ENCODE results near the gene RPRD1B.

Gene RPRD1B

DNA sequence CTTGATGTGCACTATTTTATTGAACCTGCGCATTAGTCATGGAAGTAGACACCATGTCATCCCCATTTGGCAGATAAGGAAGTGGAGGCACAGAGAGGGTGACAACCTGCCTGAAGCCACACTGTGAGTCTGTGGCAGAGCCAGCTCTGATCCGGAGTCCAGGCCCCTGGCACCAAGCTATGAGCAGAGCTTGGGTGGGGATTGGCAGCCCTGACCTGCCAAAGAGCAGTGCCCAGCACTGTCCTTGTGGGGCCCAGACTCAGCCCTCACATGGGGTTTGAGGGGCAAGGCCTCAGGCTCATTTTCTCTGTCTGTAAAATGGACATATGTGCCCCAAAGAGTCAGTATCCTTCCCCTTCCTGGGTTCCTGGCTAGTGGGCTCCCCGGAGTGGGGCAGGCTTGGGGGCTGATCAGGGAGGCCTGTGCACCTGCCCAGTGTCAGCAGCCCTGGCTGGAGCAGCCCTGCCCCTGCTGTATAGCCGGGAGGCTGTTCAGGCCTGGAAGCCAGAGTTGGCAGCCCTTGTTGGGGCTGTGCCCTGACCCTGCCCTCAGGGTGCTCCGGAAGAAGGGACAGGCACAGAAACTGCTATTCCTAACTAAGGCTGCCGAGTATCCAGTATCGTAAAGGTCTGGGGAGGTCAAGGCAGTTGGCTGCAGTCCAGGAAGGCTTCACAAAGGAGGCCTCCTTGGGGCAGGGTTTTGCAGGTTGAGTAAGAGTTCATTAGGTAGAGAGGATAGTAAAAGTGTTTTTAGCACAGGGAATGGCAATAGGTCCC lies 92.8 kb downstream of the RPRD1B start:
- DNase-seq: no peak

DNA sequence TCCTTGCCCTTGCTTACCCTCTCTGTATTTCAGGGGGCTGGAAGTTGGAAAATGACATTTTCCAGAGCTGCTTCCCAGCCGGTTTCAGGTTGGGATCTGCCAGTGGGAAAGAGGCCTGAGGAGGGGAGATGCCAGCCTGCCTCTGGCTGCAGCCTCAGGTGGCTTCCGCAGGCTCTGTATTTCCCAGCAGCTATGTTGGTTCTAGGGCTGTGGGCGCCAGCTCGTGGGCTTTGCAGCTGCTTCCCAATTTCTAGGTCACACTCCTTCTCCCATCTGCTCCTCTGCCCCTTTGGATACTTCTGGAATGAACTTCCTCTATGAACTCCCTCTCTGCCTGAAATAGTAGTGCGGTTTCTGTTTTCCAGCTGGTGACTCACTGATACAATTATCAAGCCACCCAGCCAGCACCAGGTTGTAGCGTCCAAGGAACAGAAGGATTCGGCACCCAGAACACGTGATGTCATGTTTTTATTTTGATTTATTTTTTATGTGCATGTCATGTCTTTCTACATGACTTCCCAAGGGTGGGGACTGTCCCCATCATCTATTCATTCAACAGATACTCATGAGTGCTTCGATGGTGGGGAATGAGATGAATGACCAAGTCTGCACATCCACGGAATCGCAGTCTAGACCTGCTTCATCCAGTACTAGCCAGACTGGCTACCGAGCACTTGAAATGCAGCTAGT lies 93.5 kb downstream of the RPRD1B start:
- DNase-seq: peak; percentile 25

DNA sequence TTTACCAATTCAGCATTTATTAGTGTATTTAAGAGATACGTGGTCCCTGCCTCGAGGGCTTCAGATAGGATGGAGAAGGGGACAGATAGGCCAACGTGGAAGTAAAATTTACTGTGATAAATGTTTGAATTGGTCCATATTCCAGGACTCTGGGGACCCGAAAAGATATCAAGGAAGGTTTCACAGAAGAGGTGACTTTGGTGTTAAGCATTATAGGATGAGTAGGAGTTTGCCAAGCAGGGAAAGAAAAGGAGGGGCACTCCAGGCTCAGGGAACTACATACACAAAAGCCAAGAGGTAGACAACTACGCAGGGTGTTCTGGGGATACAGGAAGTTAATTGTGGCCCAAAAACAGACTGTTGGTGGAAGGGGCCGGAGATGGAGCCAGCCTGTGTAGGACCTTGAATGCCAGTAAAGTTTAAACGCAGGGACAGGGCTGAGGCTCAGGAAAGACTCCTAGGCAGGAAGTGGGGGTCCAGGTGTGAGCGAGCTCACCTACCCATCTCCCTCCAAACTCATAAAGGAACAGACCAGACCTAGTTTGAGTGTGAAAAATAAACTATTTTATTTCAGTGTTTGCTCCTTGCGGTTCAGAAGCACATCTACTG lies 94.5 kb downstream of the RPRD1B start:
- no peak for DNase-seq

DNA sequence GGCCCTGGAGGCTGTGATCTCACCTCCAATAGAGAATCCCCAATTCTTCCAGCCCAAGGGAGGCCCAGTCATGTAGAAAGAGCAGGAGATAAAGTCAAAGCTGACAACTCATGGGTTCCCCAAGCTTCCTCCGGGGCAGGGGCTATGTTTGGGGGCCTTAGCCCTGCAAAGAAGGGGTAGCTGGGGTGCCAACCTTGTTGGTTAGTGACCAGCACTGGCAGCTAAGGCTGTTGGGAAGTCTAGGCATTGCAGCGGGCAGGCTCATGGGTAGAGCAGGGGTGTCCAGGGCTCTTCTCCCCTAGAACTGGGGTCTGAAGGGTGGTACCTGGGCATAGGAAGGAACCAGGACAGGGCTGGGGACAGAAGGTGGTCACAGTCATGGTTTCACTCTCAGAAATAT lies 95.1 kb downstream of the RPRD1B start:
- DNase-seq: no peak

DNA sequence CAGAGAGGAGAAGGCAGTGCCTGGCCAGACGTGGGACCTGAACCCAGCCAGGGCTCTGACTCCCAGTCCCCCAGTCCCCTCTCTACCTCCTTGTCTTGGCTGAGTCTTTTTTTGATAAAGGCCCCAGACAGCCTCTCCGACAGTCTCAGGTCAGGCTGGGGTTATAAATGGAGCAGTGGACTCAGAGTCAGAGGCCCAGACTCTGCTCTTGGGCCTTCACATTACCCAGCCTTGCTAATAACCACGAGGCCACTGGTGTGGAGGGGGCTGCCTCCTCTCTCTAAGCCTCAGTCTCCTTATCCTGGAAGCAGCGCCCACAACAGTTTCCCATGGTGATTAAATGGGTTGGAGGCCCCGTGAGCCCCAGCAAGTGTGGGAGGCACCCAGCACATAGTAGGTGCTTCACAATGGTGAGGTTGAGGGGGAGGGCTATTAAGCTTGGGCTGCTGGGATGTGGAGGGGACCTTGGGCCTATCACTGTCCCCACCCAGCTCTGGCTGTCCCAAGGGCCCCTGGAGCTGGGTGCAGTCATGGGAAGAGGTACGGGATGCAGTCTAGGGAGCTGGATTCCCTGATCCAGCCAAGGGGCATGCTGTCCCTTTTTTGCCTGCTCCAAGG lies 95.8 kb downstream of the RPRD1B start:
- no peak for DNase-seq

DNA sequence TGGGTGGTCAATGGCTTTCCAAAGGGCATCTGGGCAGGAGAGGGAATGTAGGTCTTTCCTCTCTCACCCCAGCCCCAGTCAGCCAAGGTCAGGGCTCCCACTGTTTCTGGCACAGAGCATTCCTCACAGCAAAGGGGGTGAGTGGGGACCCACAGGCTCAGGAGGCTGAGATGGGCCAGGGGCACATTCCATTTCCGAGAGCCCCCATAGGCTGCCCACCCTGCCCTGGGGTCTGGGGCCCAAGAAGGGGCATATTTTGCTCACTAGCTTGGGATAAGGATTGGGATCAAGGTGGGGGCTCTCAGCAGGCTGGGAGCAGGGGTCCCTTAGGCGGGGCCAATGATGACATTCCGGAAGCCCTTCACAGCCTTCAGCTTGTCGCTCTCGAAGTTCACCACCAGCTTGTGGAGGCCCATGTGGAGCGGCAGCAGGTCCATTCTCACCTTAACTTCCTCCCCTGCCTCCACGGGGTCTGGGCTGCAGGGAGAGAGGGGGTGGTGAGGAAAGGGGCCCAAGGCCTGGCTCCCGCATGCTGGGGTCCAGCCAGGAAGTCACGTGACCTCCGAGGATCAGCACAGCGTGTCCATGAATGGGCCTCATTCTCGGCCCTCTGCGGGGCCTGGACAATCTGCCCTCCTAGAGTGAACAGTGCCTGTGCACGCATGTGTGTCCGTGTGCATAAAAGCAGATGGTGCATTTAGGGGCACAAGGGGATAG lies 96.5 kb downstream of the RPRD1B start:
- no peak for DNase-seq

DNA sequence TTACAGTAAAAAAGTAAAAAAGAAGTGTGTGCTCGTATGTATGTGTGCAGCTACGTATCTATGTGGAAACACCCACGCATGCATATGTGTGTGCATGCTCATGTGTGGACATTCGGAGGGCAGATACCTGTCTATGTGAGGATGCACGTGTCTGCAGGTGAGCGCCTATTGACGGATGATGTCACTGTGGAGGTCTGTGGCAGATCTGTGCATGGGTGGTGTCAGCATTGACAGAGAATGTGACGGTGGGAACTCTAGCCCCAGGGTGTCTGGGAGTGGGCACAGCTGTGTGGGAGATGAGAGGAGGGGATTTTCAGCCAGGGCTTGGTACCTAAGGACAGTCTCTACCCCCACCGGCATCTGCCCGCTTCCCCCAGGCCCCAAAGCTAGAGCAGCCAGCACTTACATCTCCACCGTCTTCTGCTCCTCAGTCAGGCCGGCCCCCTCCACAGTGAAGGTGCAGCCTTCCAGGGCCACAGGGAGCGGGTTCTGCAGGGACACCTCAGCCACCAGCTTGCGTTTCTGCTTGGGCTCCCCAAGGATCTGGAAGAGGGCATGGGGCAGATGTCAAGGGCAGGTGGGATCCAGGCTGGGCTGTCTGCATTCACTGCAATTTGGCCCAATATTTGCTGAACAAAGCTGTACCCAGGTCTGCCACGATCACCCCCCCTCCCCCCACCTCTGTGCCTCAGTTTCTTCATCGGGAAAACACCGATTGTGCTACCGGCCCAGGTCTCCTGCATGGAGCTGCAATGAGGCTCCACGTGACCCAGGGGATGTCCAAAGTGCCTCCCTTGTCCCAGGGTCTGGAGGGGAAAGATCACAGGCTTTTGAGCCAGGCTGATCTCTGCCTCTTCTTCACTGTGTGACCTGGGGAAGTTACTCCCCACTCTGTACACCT lies 97.4 kb downstream of the RPRD1B start:
- no peak for DNase-seq

DNA sequence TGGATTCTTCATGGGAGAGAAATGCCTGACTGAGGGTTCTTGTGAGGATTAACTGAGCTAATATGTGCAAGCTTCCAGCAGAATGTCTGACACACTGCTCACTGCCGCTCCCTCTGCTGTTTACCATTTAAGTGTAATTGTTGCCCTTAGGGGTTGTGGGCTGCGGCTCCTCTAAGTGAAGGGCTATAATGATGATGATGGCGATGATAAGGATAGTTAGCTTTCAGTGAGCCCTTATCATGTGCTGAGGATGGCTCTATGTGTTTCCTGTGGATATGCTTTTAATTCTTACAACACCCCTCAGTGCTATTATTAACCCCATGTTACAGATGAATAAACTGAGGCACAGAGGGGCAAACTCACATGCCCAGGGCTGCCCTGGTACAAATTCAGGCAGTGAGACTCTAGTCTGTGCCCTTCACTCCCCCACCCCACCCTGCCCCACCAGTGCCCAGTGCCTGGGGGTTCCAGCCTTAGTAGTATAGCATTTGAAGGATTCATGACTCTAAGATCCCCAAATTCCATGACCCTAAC lies 98.1 kb downstream of the RPRD1B start:
- no peak for DNase-seq

DNA sequence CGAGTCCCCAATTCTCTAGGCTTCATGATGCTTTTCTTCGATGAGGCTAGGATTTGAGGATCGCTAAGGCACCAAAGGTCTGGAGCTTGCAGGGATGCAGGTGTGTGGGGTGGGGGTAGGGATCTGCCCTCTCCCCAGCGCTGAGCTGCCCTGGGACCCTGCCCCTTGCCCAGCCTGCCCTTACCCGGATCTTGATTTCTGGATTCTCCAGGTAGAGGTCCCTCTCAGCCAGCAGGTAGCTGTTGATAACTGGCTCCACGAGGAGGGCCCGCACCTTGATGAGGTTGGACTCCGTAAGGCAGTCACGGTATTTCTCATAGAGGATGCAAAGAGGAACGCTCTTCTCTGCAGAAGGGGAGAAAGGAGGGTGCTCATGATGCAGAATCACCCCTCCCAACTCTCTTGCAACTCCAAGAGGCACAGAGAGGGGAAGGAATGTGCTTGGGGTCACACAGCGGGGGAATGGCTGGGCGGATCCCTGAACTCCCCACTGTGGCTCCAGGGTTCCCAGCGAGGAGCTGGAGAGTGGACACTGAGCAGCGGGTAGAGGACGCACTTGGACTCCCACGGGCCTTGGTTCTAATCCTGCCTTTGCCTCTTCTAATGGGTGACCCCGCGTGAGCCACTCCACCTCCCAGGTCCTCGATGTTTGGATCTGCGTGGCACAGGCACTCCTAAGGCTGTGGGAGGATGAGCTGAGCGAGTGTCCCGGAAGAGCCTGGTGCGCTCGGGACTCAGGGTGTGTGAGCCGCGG lies 98.8 kb downstream of the RPRD1B start:
- no peak for DNase-seq

DNA sequence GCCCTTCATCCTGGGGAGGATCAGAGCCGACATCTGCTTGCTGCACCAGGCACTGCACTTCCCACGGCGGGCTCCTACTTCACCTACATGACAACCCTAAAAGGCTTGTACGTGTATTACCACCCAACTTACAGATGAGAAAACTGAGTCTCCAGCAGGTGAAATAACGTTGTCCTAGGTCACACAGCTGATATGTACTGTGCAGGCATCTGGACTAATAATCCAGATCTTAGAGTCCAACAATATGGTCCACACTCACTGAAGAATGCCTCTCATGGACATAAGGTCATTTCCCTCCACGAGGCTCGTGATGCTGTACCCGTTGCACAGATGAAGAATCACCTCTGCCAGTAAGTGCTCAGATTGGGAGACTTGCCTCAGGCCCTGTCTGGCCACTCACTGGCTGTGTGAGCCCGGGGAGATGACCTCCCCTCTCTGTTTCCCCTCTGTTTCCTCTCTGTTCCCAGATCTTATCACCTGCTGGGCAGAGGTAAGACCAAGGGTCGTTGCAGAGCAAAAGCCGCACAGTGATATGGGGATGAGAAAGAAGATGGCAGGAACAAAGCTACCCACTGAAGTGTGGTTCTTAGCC lies 99.5 kb downstream of the RPRD1B start:
- DNase-seq: no peak

DNA sequence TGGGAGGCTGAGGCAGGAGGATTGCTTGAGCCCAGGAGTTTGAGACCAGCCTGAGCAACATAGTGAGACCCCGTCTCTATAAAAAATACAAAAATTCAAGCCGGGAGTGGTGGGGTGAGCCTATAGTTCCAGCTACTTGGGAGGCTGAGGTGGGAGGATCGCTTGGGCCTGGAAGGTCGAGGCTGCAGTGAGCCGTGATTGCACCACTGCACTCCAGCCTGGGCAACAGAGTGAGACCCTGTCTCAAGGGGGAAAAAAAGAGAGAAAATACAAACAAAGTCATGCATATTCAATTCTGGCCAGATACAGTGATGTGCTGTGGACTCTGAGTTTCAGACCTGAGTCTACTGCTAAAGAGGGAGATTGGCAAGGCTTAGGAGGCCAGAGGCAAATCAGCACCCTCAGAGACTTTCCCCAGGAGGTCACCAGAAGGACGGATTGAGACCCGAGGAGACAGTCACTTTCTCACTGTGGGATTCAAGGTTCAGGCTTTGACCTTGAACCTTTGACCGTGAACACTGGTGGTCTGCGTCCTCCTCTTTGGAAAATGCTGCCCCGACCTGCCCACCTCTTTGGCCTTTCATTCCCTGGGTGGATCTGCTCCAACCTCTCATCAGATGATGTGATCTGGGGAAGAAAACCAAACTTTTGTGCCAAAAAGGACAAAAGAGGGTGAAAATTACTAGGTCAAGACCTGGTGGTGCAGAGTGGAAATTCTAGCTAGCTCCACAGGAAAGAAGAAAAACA lies 100.3 kb downstream of the RPRD1B start:
- DNase-seq: no peak

DNA sequence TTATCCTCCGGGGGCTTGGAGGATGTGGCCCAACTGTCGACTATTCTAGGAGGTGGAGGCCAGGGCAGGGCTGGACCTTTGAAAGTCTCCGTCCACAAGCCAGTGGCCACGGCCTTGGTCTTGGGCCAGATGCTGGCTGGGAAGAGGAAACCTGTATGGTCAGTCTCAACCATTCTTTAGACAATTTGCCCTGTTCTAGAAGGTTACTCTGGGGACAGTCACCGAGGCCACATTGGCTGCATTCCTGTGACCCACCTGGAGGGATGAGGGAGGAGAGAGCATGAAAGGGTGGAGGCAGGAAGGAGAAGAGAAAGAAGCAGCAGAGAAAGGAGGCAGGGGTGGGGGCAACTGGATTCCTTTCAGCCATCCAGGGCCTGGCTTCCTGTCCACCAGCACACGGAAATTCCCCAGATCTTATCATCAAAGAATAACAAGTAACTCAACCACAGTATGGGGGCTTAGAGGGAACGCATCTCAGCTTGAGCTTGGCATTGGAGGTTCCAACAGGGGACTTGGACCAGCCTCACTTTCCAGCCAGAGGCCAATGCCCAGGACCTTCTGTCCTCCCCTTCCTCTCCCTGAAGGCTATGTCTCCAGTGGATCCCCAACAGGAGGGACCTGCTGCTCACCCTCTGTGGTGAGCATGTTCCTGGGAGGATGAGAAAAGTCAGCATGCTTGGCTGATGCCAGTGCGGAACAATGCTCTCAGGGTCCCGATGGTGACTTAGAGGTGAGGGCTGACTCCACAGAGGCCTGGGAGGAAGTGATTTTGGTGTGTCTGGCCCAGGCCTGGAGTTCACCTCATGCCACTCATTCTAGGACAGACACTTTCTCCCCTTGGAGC lies 101.1 kb downstream of the RPRD1B start:
- no peak for DNase-seq

DNA sequence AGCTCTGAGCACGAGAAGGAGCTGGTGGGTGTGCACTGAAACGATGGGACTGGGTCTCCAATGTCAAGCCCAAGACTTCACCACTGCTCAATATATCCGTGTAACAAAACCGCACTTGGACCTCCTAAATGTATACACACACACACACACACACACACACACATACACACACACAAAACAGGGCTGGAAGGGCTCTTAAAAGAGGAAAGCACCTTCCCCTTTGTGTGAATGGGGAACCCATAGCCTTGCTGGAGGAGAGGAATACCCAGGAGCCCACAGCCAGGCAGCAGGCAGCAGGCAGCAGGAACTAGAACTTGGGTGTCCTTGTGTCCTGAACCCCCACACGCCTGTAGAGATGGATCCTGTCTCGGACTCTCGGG lies 101.7 kb downstream of the RPRD1B start:
- DNase-seq: no peak

DNA sequence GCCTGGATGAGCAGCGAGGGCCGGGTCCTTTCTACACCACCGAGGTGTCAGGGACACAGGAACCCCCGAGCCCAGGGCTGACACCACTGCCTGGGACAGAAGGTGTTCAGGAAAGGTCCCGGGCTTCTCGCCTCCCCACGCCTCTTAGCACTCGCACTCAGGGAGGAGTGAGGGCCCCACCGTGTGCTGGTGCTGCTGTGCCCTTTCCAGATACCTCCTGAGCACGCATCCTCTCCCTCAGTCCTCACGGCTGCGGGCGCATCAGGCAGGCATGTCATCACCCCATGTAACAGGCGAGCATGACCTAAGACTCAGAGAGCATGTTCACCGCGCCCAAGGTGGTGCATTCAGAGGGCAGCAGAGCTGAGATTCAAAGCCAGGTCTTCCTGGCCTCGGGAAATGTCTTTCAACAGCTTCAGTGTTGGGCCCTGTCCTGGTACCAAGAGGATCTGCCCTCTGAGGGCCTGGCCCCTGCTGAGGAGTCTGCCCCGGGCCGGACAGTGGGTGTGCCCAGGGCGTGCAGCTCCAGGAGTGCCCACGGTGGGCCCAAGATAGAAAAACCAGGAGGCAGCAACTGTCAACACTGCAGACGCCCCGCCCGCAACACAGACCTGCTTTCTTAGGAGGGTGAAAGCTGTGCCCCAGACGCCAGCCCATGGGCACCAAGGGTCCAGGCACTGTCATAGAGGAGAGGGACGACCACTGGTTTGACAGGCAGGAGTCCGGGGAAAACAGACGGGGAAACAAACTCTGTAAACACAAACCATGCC lies 102.3 kb downstream of the RPRD1B start:
- no peak for DNase-seq

DNA sequence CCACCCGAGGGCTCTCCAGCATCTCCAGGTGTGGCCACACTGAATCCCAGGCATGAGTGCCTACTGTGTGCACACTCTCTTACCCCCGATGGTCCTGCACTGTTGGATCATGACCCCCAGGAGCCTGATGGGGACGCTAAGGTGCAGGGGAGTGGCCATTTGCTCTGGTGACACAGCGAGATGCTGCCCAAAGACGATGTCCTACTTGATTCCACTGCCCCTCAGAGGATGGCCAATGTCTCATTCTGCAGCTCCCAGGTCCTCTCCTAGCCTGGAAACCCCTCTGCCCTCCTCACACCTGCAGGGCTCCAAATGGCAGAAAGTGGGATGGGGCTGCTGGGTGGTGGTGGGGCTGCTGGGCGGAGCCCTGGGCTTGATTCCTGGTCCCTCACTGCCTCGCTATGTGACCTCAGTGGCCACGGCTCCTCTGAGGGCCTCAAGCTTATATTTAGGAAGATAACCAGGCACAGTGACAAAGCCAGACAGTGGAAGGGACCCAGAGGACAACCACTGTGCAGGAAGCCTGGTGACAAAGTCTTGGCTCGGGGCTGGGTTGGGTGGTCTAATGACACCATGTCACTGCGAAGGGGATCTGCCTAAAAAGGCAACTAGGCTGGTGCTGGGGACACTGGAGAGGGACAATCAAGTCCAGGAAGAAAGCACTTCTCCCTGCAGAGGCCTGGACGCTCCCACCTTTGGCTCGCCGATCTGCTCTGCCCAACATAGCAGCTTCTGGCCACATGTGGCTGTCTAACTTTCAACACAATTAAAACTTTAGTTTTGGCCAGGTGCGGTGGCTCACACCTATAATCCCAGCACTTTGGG lies 103.1 kb downstream of the RPRD1B start:
- no peak for DNase-seq

DNA sequence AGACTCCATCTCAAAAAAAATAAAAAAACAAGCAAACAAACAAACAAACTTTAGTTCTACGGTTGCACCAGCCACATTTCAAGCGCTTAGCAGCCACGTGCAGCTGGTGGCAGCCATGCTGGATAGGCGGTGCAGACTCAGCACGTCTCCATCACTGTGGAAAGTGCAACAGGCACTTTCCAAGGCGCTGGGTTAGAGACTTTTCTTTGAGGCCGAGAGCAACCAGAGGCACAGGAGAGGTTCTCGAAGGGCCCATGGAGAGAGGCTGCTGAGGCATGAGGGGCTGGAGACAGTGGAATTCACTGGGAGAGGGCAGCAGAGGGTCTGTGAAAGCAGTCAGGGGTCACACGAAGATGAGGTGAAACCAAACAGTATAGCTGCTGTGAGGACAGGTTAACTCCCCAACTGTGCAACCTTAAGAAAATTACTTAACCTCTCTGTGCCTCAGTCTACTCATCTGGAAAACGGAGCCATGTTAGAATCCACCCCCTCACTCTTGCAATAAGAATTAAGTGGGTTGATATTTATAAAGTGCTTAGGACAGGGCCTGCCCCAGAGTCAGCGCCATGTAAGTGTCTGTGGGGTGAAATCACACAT lies 104.0 kb downstream of the RPRD1B start:
- no peak for DNase-seq
